BJ (cell line): ENCODE data around the gene TTBK1. TPM values are rescaled to one million over a fixed set of nuclear protein-coding genes. Genes with fewer than 3 reads are reported as not detected.

Source experiments
- CTCF ChIA-PET: fragments of 350-600 bp; formaldehyde crosslinking; extraction: SDS; loops from one replicate; lab custom pipeline; 2021; ENCODE audit warnings: antibody characterized with exemption, inconsistent platforms; lab: Yijun Ruan, JAX
- POLR2A ChIA-PET: fragments of 300-600 bp; sonication (Branson Sonifier 250); formaldehyde crosslinking; extraction: SDS; loops from one replicate; lab custom pipeline; 2021; ENCODE audit warnings: antibody characterized with exemption; lab: Charles Lee
- DNase-seq: peaks from one replicate; pipeline ENCODE4 v3.0.0-alpha.2; 2011; ENCODE audit warnings: low read depth
- H3K27me3 ChIP-seq: 2 replicates; pipeline ENCODE4 v1.6.0; 2011; ENCODE audit warnings: low read length; ENCODE audit not compliant: control insufficient read depth, insufficient read depth
- H3K36me3 ChIP-seq: 2 replicates; pipeline ENCODE4 v1.5.1; 2011; ENCODE audit warnings: low read length; ENCODE audit not compliant: control insufficient read depth, insufficient read depth
- H3K4me3 ChIP-seq: 2 replicates; pipeline ENCODE4 v1.5.1; 2011; ENCODE audit warnings: low read depth, mild to moderate bottlenecking, control low read depth, low read length
- polyA plus RNA-seq: library from polyadenylated mRNA; depleted of rRNA; stranded (reverse); fragments of >200 nt; gene quantifications from 2 replicates; pipeline ENCODE4 v1.2.3, GENCODE V29; 2011; rRNA removed
- small RNA-seq: library from RNA; depleted of rRNA; stranded (forward); fragments of <200 nt; gene quantifications from one replicate; pipeline ENCODE3, GENCODE V24; 2012; ENCODE audit warnings: low replicate concordance, low read depth; ENCODE audit not compliant: insufficient read length
- TF ChIP-seq, protein P1 (sequence below): IDR thresholded peaks from 2 replicates; pipeline ENCODE4 v1.5.1; 2011; ENCODE audit warnings: low read depth, mild to moderate bottlenecking, control low read depth, inconsistent platforms, low read length, moderate library complexity; ENCODE audit not compliant: insufficient read depth

TTBK1 gene
- polyA plus RNA-seq, 1 experiment: not detected

DNA sequence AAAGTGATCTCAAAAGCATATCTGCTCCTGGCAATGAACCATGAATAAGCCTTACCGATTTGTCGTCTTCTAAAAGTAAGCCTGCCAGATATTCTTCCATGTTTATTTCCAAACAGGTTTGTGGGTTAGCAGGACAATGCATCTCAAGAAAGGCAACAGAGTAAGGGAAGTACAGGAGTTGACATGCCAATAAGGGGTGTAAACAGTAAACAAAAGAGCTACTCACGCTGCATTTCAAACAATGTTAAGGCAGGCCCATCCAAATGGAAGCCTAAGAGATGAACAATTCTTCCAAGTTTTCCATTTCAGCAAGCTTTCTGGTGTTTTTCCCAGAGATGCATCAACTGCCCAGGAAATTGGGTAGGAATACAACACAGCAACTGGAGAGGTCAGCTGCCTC, 93.1 kb downstream of the TTBK1 start:
- ChIA-PET CTCF (interaction anchor here (0.8 to 7.5 kb wide), 5 partner anchors 8 to 160 kb away, joined by 3 to 51 read pairs (median 3); no protein-coding TSS in a partner anchor), POLR2A (no interaction called here)
- H3K4me3 ChIP-seq: no peak overlapping the region
- peaks cover 17% of the 10 kb centered on the region for H3K36me3 ChIP-seq
- H3K27me3 ChIP-seq: no peaks in the 10 kb centered on the region
- DNase-seq: no peak
- TF ChIP-seq, protein P1, sequence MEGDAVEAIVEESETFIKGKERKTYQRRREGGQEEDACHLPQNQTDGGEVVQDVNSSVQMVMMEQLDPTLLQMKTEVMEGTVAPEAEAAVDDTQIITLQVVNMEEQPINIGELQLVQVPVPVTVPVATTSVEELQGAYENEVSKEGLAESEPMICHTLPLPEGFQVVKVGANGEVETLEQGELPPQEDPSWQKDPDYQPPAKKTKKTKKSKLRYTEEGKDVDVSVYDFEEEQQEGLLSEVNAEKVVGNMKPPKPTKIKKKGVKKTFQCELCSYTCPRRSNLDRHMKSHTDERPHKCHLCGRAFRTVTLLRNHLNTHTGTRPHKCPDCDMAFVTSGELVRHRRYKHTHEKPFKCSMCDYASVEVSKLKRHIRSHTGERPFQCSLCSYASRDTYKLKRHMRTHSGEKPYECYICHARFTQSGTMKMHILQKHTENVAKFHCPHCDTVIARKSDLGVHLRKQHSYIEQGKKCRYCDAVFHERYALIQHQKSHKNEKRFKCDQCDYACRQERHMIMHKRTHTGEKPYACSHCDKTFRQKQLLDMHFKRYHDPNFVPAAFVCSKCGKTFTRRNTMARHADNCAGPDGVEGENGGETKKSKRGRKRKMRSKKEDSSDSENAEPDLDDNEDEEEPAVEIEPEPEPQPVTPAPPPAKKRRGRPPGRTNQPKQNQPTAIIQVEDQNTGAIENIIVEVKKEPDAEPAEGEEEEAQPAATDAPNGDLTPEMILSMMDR: no peak

Small RNA genes lying within 50 kb of the gene (small RNA-seq; reads per million reads assigned to genes)
- gene RPL12P47: not detected

Other genes starting within 250 kb of the TTBK1 start
- 107 and 121 TPM in 2 replicates for gene MEA1, start 229.5 kb upstream of the TTBK1 start, polyA plus RNA-seq
- 56.0 and 102 TPM in 2 replicates for gene KLHDC3, start 229.2 kb upstream of the TTBK1 start, polyA plus RNA-seq
- 43.1 and 52.7 TPM in 2 replicates for gene RRP36, start 221.9 kb upstream of the TTBK1 start, polyA plus RNA-seq
- gene CUL7, start 189.6 kb upstream of the TTBK1 start, polyA plus RNA-seq: 31.8 and 50.7 TPM in 2 replicates
- 20.5 and 22.8 TPM in 2 replicates for gene MRPL2, start 184.0 kb upstream of the TTBK1 start, polyA plus RNA-seq
- gene KLC4, start 183.8 kb upstream of the TTBK1 start, polyA plus RNA-seq: 13.2 and 16.8 TPM in 2 replicates
- gene PTK7, start 167.2 kb upstream of the TTBK1 start, polyA plus RNA-seq: 187 and 362 TPM in 2 replicates
- 34.8 and 50.5 TPM in 2 replicates for gene SRF, start 72.2 kb upstream of the TTBK1 start, polyA plus RNA-seq
- gene CUL9, start 61.3 kb upstream of the TTBK1 start, polyA plus RNA-seq: 9.7 and 12.4 TPM in 2 replicates
- gene DNPH1, start 14.0 kb upstream of the TTBK1 start, polyA plus RNA-seq: 48.6 and 63.9 TPM in 2 replicates
- not detected in 2 replicates for gene SLC22A7, start 54.8 kb downstream of the TTBK1 start, polyA plus RNA-seq
- not detected in 2 replicates for gene CRIP3, start 65.3 kb downstream of the TTBK1 start, polyA plus RNA-seq
- 10.3 and 11.5 TPM in 2 replicates for gene ZNF318, start 126.2 kb downstream of the TTBK1 start, polyA plus RNA-seq
- gene ABCC10, start 184.1 kb downstream of the TTBK1 start, polyA plus RNA-seq: 10.6 and 27.8 TPM in 2 replicates
- 2.1 and 4.8 TPM in 2 replicates for gene DLK2, start 212.1 kb downstream of the TTBK1 start, polyA plus RNA-seq
- gene TJAP1, start 234.1 kb downstream of the TTBK1 start, polyA plus RNA-seq: 17.5 and 29.0 TPM in 2 replicates